Mesenchymal stem cell (in vitro differentiated cells and primary cell): Measurements from ENCODE around the gene MPIG6B.

Source experiments
- DNase-seq: peaks from one replicate; pipeline ENCODE4 v3.0.0-alpha.2; 2013
- H2AFZ ChIP-seq: one replicate; pipeline ENCODE4 v1.6.1; 2013; ENCODE audit warnings: low read depth, mild to moderate bottlenecking, control low read depth, inconsistent platforms, low read length, moderate library complexity
- H2AK5ac ChIP-seq: 2 replicates; pipeline ENCODE4 v1.6.1; 2013; ENCODE audit warnings: low read length, moderate library complexity, mild to moderate bottlenecking, inconsistent platforms; ENCODE audit not compliant: severe bottlenecking
- H2BK120ac ChIP-seq: one replicate; pipeline ENCODE4 v1.6.1; 2013; ENCODE audit warnings: low read depth, mild to moderate bottlenecking, inconsistent platforms, low read length, moderate library complexity
- H2BK12ac ChIP-seq, 2 experiments: one replicate each; pipeline ENCODE4 v1.6.1; 2013; ENCODE audit warnings: inconsistent platforms in 2 of 2, low read length in 2 of 2, mild to moderate bottlenecking in 2 of 2, moderate library complexity in 2 of 2, control low read depth in 1 of 2
- H2BK15ac ChIP-seq: one replicate; pipeline ENCODE4 v1.6.1; 2013; ENCODE audit warnings: mild to moderate bottlenecking, low read depth, inconsistent platforms; ENCODE audit not compliant: poor library complexity, severe bottlenecking
- H2BK5ac ChIP-seq: 2 replicates; pipeline ENCODE4 v1.6.1; 2013; ENCODE audit warnings: low read depth, mild to moderate bottlenecking, low read length, control low read depth, inconsistent platforms; ENCODE audit not compliant: poor library complexity, severe bottlenecking
- H3K14ac ChIP-seq, 2 experiments: one replicate each; pipeline ENCODE4 v1.6.1; 2013; ENCODE audit warnings: inconsistent platforms in 2 of 2, low read length in 2 of 2, control low read depth in 1 of 2, mild to moderate bottlenecking in 1 of 2, moderate library complexity in 1 of 2
- H3K18ac ChIP-seq, 2 experiments: one replicate each; pipeline ENCODE4 v1.6.1; 2013; ENCODE audit warnings: inconsistent platforms in 2 of 2, low read length in 2 of 2, control low read depth in 1 of 2, low read depth in 1 of 2, mild to moderate bottlenecking in 1 of 2
- H3K23ac ChIP-seq, 2 experiments: one replicate each; pipeline ENCODE4 v1.6.1; 2013; ENCODE audit warnings: inconsistent platforms in 2 of 2, low read length in 2 of 2, mild to moderate bottlenecking in 2 of 2, moderate library complexity in 2 of 2, control low read depth in 1 of 2
- H3K27ac ChIP-seq: 2 replicates; pipeline ENCODE4 v1.5.1; 2013; ENCODE audit warnings: mild to moderate bottlenecking, moderate library complexity, low read length, control low read depth, inconsistent platforms; ENCODE audit not compliant: poor library complexity, severe bottlenecking
- H3K27me3 ChIP-seq, 2 experiments: 2 replicates each; pipeline versions ENCODE4 v1.6.1 to v1.7.0; 2013; ENCODE audit warnings: low read length in 2 of 2, mild to moderate bottlenecking in 2 of 2, moderate library complexity in 2 of 2, control low read depth in 1 of 2, inconsistent platforms in 1 of 2; ENCODE audit not compliant: control insufficient read depth in 1 of 2, insufficient read depth in 1 of 2
- H3K36me3 ChIP-seq, 2 experiments: 2 replicates each; pipeline versions ENCODE4 v1.6.1 to v1.7.0; 2013; ENCODE audit warnings: low read length in 2 of 2, control low read depth in 1 of 2, inconsistent platforms in 1 of 2, low read depth in 1 of 2, mild to moderate bottlenecking in 1 of 2; ENCODE audit not compliant: insufficient read depth in 2 of 2, control insufficient read depth in 1 of 2
- H3K4ac ChIP-seq, 2 experiments: one replicate each; pipeline ENCODE4 v1.6.1; 2013; ENCODE audit warnings: inconsistent platforms in 2 of 2, low read length in 2 of 2, mild to moderate bottlenecking in 2 of 2, moderate library complexity in 2 of 2, control low read depth in 1 of 2, low read depth in 1 of 2
- H3K4me1 ChIP-seq: 2 replicates; pipeline ENCODE4 v1.6.1; 2013; ENCODE audit warnings: low read depth, low read length, control low read depth; ENCODE audit not compliant: control insufficient read depth, insufficient read depth
- H3K4me2 ChIP-seq: 2 replicates; pipeline ENCODE4 v1.6.1; 2013; ENCODE audit warnings: low read length, mild to moderate bottlenecking, inconsistent platforms; ENCODE audit not compliant: poor library complexity, severe bottlenecking
- H3K4me3 ChIP-seq, 2 experiments: 2 replicates each; pipeline versions ENCODE4 v1.5.1 to v1.7.0; 2013; ENCODE audit warnings: low read length in 2 of 2, mild to moderate bottlenecking in 2 of 2, control low read depth in 1 of 2, low read depth in 1 of 2; ENCODE audit not compliant: insufficient read depth in 1 of 2
- H3K79me1 ChIP-seq: replicated peaks from 2 replicates; pipeline ENCODE4 v1.6.1; 2013; ENCODE audit warnings: mild to moderate bottlenecking, control low read depth, low read length, inconsistent platforms; ENCODE audit not compliant: poor library complexity, severe bottlenecking
- H3K9ac ChIP-seq: 2 replicates; pipeline ENCODE4 v1.7.0; 2013; ENCODE audit warnings: mild to moderate bottlenecking, low read length, moderate library complexity
- H3K9me3 ChIP-seq: 2 replicates; pipeline ENCODE4 v1.7.0; 2013; ENCODE audit warnings: mild to moderate bottlenecking, low read length; ENCODE audit not compliant: control insufficient read depth
- H4K8ac ChIP-seq: one replicate; pipeline ENCODE4 v1.6.1; 2013; ENCODE audit warnings: inconsistent platforms, mild to moderate bottlenecking, low read length, moderate library complexity
- H4K91ac ChIP-seq: one replicate; pipeline ENCODE4 v1.6.1; 2013; ENCODE audit warnings: mild to moderate bottlenecking, low read length, inconsistent platforms
- WGBS: methylation state at CpG from one replicate; pipeline ENCODE4 v1.1.7; 2013; ENCODE audit warnings: mixed read lengths; 5-methylcytosine and 5-hydroxymethylcytosine counted together

MPIG6B gene

DNA sequence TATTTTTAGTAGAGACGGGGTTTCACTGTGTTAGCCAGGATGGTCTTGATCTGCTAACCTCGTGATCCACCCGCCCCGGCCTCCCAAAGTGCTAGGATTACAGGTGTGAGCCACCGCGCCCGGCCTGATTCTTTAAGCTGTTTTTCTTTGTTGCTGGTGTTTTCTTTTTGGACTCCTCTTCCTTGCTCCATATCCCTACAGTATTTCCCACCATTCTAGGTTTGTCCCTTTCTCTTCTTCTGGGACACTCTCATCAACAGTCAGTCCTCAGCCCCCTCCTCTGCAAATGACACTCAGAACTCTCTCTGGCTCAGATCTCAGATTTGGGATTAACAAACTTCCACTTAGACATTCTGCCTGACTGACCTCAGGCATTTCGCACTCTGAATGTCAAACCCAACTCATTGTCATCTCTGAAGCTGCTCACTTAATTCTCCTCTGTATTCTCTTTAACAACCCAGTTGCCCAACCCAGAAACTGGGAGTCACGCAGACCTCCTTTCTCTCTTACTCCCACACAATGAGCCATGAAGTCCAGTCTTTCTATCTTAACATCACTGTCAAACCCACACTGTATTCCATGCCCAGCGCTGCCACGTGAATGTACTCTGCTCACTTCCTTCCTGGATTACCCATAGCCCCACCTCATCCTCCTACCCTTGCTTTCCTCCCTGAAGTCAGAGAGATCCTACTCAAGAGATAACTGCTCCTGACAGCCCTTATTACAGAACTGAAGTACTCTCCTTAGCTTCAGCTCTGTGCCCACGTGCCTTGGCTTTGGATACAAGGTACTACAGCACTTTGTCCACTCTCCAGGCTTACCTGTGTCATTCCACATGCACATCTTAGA, 2.6 kb downstream of the MPIG6B start:
- Histone ChIP-seq H2AK5ac (no peak overlapping the region), H3K27me3 (peaks cover 0 to 9% of the 10 kb centered on the region in 2 experiments), H2BK15ac (no peak overlapping the region), H3K27ac (no peak overlapping the region), H3K9me3 (no peaks in the 10 kb centered on the region), H3K79me1 (peaks cover 19% of the 10 kb centered on the region), H3K14ac (no peak overlapping the region), H3K36me3 (peaks cover 30 to 43% of the 10 kb centered on the region in 2 experiments), H2BK12ac (no peak overlapping the region), H2AFZ (no peak overlapping the region), H3K4me3 (no peak overlapping the region), H4K8ac (no peak overlapping the region), H4K91ac (no peak overlapping the region), H2BK120ac (no peak overlapping the region), H3K9ac (no peak overlapping the region), H3K18ac (no peak overlapping the region), H2BK5ac (no peak overlapping the region), H3K4me2 (no peak overlapping the region), H3K4ac (no peak overlapping the region), H3K4me1 (peaks cover 11% of the 10 kb centered on the region), H3K23ac (no peak overlapping the region)
- DNase-seq: no peak
- WGBS: 95% methylated on average over 9 of the region's 12 CpGs

DNA sequence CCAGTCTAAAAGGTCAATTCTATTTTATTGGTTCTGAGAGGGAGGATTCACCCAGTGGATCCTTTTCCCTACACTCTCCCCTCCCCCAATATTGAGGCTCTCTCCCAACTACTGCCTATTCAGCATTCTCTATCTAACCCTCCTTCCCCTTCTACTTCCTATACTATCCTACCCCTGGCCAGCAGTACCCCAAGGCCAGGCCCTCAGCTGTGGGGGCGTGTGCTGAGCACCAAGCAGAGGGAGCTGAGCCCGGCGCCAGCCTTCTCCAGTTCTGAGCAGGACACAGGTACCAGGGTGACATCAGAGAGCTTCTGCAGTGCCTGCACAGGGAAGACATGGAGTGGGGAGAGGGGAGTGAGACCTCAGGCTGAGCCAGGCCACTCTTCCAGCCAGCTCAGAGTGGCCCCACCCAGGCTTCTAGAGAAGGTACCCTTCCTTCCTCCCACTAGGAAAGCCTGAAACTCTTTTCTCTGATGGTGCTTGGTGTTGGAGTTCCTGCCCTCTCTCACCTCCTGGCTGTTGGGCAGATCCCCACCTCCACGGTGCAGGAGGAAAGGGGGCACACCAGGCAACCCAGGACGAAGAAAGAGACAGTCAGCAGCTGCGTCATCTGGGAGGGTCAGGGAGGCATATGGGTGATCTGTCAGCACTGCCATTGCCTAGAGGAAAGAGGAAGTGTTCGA, 4.0 kb downstream of the MPIG6B start:
- Histone ChIP-seq H2AK5ac (no peak overlapping the region), H2BK5ac (no peak overlapping the region), H4K8ac (no peak overlapping the region), H3K79me1 (peaks cover 19% of the 10 kb centered on the region), H3K9ac (peak overlapping the region; percentile 11), H3K9me3 (no peaks in the 10 kb centered on the region), H3K18ac (no peak overlapping the region), H2BK12ac (no peak overlapping the region), H2BK120ac (no peak overlapping the region), H4K91ac (no peak overlapping the region), H3K27ac (no peak overlapping the region), H3K23ac (peak overlapping the region in 1 of 2 experiments; percentile 49), H3K4me2 (no peak overlapping the region), H3K4me3 (no peak overlapping the region), H3K27me3 (no peaks in the 10 kb centered on the region), H2AFZ (no peak overlapping the region), H2BK15ac (no peak overlapping the region), H3K4me1 (peaks cover 13% of the 10 kb centered on the region), H3K4ac (no peak overlapping the region), H3K36me3 (peaks cover 44 to 54% of the 10 kb centered on the region in 2 experiments), H3K14ac (no peak overlapping the region)
- 96% methylated on average over 7 of the region's 7 CpGs for WGBS
- DNase-seq: no peak

DNA sequence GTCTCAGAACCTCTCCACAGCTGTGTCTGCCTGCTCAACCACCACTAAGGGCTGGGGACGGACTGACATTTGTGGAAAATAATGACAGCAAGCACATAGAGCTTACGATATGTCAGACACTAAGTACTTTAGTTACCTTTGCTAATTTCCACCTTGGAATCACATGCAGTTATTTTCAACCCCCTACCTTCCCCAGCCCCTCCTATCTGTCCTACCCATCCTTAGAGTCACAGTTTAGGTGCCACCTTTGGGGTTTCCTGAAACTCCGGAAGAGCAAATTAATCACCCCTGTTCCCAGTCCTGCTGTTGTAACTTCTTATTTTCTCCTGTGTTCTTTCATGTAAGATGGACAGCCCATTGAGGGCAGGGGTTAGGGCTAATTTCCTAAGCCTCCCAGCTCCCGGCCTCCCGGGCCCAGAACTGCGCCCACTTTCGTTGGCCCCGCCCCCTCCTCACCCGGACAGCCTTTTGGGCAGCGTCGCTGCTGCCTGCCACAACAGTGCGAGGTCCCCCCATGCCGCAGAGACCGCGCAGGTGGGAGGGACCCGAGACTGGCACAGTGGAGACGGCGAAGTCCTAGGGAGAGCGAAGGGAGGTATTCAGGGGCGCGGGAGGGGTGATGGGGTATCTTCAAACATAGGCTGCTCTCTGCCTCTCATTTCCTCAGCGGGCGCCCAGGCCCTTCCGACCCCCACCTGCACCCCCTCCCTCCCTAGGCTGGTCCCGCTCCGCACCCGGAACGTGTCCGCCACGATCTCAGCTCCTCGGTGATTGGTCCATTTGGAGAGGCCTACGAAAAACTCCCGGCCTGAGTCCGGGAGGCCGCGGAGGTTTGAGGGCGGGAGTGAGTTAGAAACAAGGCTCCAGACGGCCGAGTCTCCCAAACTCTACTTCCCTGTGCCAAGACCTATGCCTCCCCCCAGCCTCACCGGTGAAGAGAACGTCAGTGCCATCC, 4.8 kb downstream of the MPIG6B start:
- DNase-seq: no peak
- Histone ChIP-seq H3K4me3 (peak overlapping the region in 1 of 2 experiments; percentile 93), H2BK120ac (no peak overlapping the region), H4K8ac (no peak overlapping the region), H3K14ac (no peak overlapping the region), H2AFZ (no peak overlapping the region), H3K27ac (no peak overlapping the region), H2AK5ac (no peak overlapping the region), H3K9ac (peak overlapping the region; percentile 98), H3K36me3 (peaks cover 52 to 60% of the 10 kb centered on the region in 2 experiments), H3K27me3 (no peaks in the 10 kb centered on the region), H3K4me1 (peaks cover 13% of the 10 kb centered on the region), H3K23ac (no peak overlapping the region), H4K91ac (no peak overlapping the region), H3K4me2 (no peak overlapping the region), H3K79me1 (peaks cover 19% of the 10 kb centered on the region), H2BK5ac (no peak overlapping the region), H3K9me3 (no peaks in the 10 kb centered on the region), H3K4ac (no peak overlapping the region), H3K18ac (no peak overlapping the region), H2BK12ac (no peak overlapping the region), H2BK15ac (no peak overlapping the region)
- WGBS: 91% methylated on average over 37 of the region's 41 CpGs
